K562 (cell line): ENCODE data around the gene SVOP. TPM values are rescaled to one million over a fixed set of nuclear protein-coding genes. Genes with fewer than 3 reads are reported as not detected.

Source experiments
- ARID1B ChIP-seq: fragments of 450-650 bp; IDR thresholded peaks from 2 replicates; pipeline ENCODE4 v1.6.1; 2016; ENCODE audit warnings: antibody characterized with exemption, mild to moderate bottlenecking, inconsistent platforms
- CBX8 ChIP-seq: fragments of 200-600 bp; sonication (generic); IDR thresholded peaks from 2 replicates; pipeline ENCODE4 v1.6.1; 2012; ENCODE audit warnings: borderline replicate concordance, mixed run types, low read depth, mild to moderate bottlenecking, moderate library complexity, mixed read lengths, low read length, control low read depth, inconsistent platforms; ENCODE audit not compliant: poor library complexity, severe bottlenecking; ENCODE audit errors: extremely low read depth
- CTBP1 ChIP-seq: fragments of 450-650 bp; IDR thresholded peaks from 2 replicates; pipeline ENCODE4 v1.6.1; 2016; ENCODE audit warnings: borderline replicate concordance
- FOS ChIP-seq: IDR thresholded peaks from 3 replicates; pipeline ENCODE4 v1.6.1; 2011; ENCODE audit not compliant: insufficient read length; ENCODE audit errors: extremely low read depth
- GATAD2A ChIP-seq: fragments of 450-650 bp; IDR thresholded peaks from 2 replicates; pipeline ENCODE4 v1.6.1; 2017
- HMGN3 ChIP-seq: IDR thresholded peaks from 2 replicates; pipeline ENCODE4 v1.6.1; 2011; ENCODE audit warnings: borderline replicate concordance, low read depth, mild to moderate bottlenecking, mixed read lengths, low read length; ENCODE audit not compliant: insufficient read length; ENCODE audit errors: extremely low read depth
- HNRNPUL1 ChIP-seq: fragments of 200-400 bp; formaldehyde crosslinking; IDR thresholded peaks from 2 replicates; pipeline ENCODE4 v1.6.1; 2017; ENCODE audit warnings: low read length
- KAT7 ChIP-seq: sonication (generic); formaldehyde crosslinking; IDR thresholded peaks from 2 replicates; pipeline ENCODE4 v1.8.0; 2022; ENCODE audit warnings: missing genetic modification reagents, mild to moderate bottlenecking, borderline replicate concordance
- MNT ChIP-seq, 2 experiments: fragments of 450-650 bp; conservative IDR thresholded peaks; 2 replicates each; pipeline ENCODE4 v1.6.1; 2017; ENCODE audit warnings: mild to moderate bottlenecking in 2 of 2, moderate library complexity in 2 of 2
- MYC ChIP-seq, 2 experiments: fragments of 250-450 bp in 1 of 2; sonication (Bioruptor Pico) in 1 of 2; IDR thresholded peaks; 2 replicates each; pipeline versions ENCODE4 v1.5.1 to v1.6.1; 2012 to 2021; ENCODE audit warnings: low read depth in 2 of 2, borderline replicate concordance in 1 of 2, improper control_type of control experiment in 1 of 2, low read length in 1 of 2, mild to moderate bottlenecking in 1 of 2, moderate library complexity in 1 of 2
- MYNN ChIP-seq, 2 experiments: sonication (generic); formaldehyde crosslinking in 1 of 2; IDR thresholded peaks; 2 replicates each; pipeline versions ENCODE4 v1.5.0 to v1.6.1; 2016 to 2020; ENCODE audit warnings: antibody characterized with exemption in 1 of 2, missing genetic modification reagents in 1 of 2
- NR3C1 ChIP-seq: sonication (generic); formaldehyde crosslinking; IDR thresholded peaks from 2 replicates; pipeline ENCODE4 v1.8.1; 2022; ENCODE audit warnings: missing genetic modification reagents
- POU5F1 ChIP-seq: fragments of 150-350 bp; IDR thresholded peaks from 2 replicates; pipeline ENCODE4 v1.6.1; 2014; ENCODE audit warnings: borderline replicate concordance, low read length, low read depth, mild to moderate bottlenecking; ENCODE audit not compliant: partially characterized antibody
- PTRF ChIP-seq: fragments of 450-650 bp; IDR thresholded peaks from 2 replicates; pipeline ENCODE4 v1.6.1; 2016; ENCODE audit warnings: mild to moderate bottlenecking, missing genetic modification characterization, missing compliant biosample characterization
- SIRT6 ChIP-seq: IDR thresholded peaks from one replicate; pipeline ENCODE4 v1.6.1; 2012; ENCODE audit warnings: low read depth, mild to moderate bottlenecking, control low read depth, inconsistent platforms, low read length, moderate library complexity
- SNIP1 ChIP-seq: fragments of 450-650 bp; IDR thresholded peaks from 2 replicates; pipeline ENCODE4 v1.7.1; 2017; ENCODE audit warnings: low read depth, mild to moderate bottlenecking
- SRSF9 ChIP-seq: fragments of 200-400 bp; formaldehyde crosslinking; IDR thresholded peaks from 2 replicates; pipeline ENCODE4 v1.6.1; 2017; ENCODE audit warnings: low read depth, low read length, borderline replicate concordance
- TFE3 ChIP-seq: fragments of 450-650 bp; formaldehyde crosslinking; IDR thresholded peaks from 2 replicates; pipeline ENCODE4 v1.4.0; 2020; ENCODE audit warnings: mild to moderate bottlenecking, mixed read lengths
- TRIM24 ChIP-seq, 2 experiments: fragments of 450-650 bp; IDR thresholded peaks; 2 replicates each; pipeline ENCODE4 v1.6.1; 2016
- USF1 ChIP-seq: sonication (generic); formaldehyde crosslinking; IDR thresholded peaks from 2 replicates; pipeline ENCODE4 v1.9.0; 2022; ENCODE audit warnings: mild to moderate bottlenecking, missing genetic modification reagents
- ZNF253 ChIP-seq: fragments of 250-450 bp; sonication (Bioruptor Pico); conservative IDR thresholded peaks from 2 replicates; pipeline ENCODE4 v1.6.1; 2021; ENCODE audit warnings: mild to moderate bottlenecking
- ZNF354B ChIP-seq: fragments of 250-450 bp; sonication (Bioruptor Pico); IDR thresholded peaks from 2 replicates; pipeline ENCODE4 v1.4.0; 2020
- ZNF668 ChIP-seq: fragments of 250-450 bp; sonication (Bioruptor Pico); IDR thresholded peaks from 2 replicates; pipeline ENCODE4 v1.8.0; 2022; ENCODE audit warnings: mild to moderate bottlenecking, inconsistent platforms
- polyA plus RNA-seq, 8 experiments: library from polyadenylated mRNA; depleted of rRNA in 4 of 8; stranded (reverse) in 5 of 8; unstranded in 3 of 8; fragments of >200 nt; fragmentation: Nextera tagmentation in 2 of 8; fragmentation: Illumina TruSeq in 1 of 8; extraction: Ambion mirVana in 2 of 8; extraction: Trizol in 1 of 8; gene quantifications; 2 replicates each; pipeline versions ENCODE4 v1.2.1 to v1.2.3, GENCODE V29; 2011 to 2014; ENCODE audit warnings: inconsistent platforms in 1 of 8, missing spikeins in 1 of 8
- total RNA-seq, 7 experiments: library from RNA; depleted of rRNA in 6 of 7; stranded (reverse); fragments of >200 nt in 6 of 7; fragmentation: Illumina TruSeq in 2 of 7; extraction: Trizol in 2 of 7; gene quantifications; 2 replicates each; pipeline versions ENCODE4 v1.2.1 to v1.2.3, GENCODE V29; 2011 to 2021; ENCODE audit warnings: low replicate concordance in 1 of 7

The SVOP gene
- total and polyA plus RNA-seq, 9 of the 15 experiments (the other 6 are each of a cell fraction or from before 2014, with no cell fraction given) = 0.01 to 0.09 (median 0.06) TPM; not detected in 1

- TF ChIP-seq CTBP1 (peak; percentile 88), MYC (IDR thresholded peaks at IDR 0.05; ENCODE audit: low read depth, low read length) (no peak; the same call in 1 of the 2 replicates), MYC (CRISPR knock-in tag; IDR thresholded peaks at IDR 0.05; ENCODE audit: borderline replicate concordance, low read depth) (no peak), ZNF253 (no peak), ZNF354B (CRISPR knock-in tag) (no peak), SIRT6 (no peak), SRSF9 (no peak), FOS (no peak), HNRNPUL1 (no peak), CBX8 (no peak), PTRF (tag) (no peak), GATAD2A (no peak), HMGN3 (peak; percentile 33), KAT7 (no peak; the same call in 1 of the 2 replicates), POU5F1 (peak; percentile 20), MNT (conservative IDR thresholded peaks at IDR 0.05) (peak; percentile 58 to 82), ZNF668 (CRISPR knock-in tag) (no peak), TFE3 (CRISPR knock-in tag) (no peak), ARID1B (no peak), NR3C1 (no peak), USF1 (no peak), MYNN (IDR thresholded peaks at IDR 0.05) (peak; percentile 78), MYNN (CRISPR knock-in tag; IDR thresholded peaks at IDR 0.05) (no peak), TRIM24 (IDR thresholded peaks at IDR 0.05) (peak in 1 of 2 experiments; percentile 99; a peak in 2 of 4 replicates), SNIP1 (no peak; the same call in 1 of the 2 replicates)
These were observed 31.8 kb upstream of the SVOP start, which contains the start of gene USP30 (continued) for GRCh38 chr12:109052414-109053323.
